ENCODE results near the gene CDKN2B-AS1. TPM values are rescaled to one million over a fixed set of nuclear protein-coding genes. Genes with fewer than 3 reads are reported as not detected.

The CDKN2B-AS1 gene
- total and polyA plus RNA-seq, 8 donors: 0.24 to 0.92 (median 0.55) TPM; not detected in 3

DNA sequence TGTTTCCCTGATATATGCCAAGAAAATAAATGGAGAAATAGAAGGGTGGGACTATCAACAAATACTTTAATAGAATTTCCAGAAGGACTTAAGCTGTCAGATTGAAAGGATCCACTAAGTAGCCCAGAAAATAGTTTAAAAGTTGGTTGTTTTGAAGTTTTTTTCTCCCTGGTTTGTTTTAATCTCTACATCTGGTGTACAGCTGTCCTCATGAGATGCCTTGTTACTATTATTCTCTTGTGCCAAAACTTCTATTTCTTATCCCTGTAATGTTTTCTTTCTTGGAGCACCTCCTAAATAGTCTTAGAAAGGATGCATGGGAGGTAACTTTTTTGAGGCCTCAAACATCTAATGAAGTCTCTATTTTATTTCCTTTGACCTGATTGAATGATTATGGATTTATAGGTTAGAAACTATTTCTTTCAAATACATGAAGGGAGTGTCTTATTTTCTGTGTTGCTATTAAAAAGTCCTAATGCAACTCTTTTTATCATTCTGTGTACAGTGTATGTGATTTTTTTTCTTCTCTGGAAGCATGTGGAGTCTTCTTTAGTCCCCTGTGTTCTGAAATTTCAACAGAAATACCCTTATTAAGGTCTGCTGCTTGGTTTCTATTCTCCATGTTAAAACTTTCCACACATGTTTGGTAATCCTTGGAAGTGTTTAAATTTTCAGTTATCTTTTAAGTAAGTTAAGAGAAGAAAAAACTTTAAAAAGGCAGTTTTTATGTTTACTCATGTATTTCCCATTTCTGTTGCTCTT is 154.5 kb downstream of the CDKN2B-AS1 start:
- DNase-seq (no peak), ATAC-seq (no peak), FAIRE-seq (no peak)
- Histone ChIP-seq H3K27me3 (no peaks in the 10 kb centered on the region), H3K4me3 (no peak overlapping the region), H3K9me3 (no peaks in the 10 kb centered on the region), H3K27ac (no peak overlapping the region), H3K36me3 (no peaks in the 10 kb centered on the region), H3K4me1 (no peaks in the 10 kb centered on the region)
- intact Hi-C loops (cut with DNase I): no loop called here
- TF ChIP-seq, protein P1, sequence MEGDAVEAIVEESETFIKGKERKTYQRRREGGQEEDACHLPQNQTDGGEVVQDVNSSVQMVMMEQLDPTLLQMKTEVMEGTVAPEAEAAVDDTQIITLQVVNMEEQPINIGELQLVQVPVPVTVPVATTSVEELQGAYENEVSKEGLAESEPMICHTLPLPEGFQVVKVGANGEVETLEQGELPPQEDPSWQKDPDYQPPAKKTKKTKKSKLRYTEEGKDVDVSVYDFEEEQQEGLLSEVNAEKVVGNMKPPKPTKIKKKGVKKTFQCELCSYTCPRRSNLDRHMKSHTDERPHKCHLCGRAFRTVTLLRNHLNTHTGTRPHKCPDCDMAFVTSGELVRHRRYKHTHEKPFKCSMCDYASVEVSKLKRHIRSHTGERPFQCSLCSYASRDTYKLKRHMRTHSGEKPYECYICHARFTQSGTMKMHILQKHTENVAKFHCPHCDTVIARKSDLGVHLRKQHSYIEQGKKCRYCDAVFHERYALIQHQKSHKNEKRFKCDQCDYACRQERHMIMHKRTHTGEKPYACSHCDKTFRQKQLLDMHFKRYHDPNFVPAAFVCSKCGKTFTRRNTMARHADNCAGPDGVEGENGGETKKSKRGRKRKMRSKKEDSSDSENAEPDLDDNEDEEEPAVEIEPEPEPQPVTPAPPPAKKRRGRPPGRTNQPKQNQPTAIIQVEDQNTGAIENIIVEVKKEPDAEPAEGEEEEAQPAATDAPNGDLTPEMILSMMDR (IDR thresholded peaks at IDR 0.05): no peak

- no peaks in the 10 kb centered on the region for H3K27me3 ChIP-seq
- H3K36me3 ChIP-seq: no peaks in the 10 kb centered on the region
- ATAC-seq (no peak), FAIRE-seq (no peak), DNase-seq (peak in 1 of 6 donors; percentile 57)
- 83 to 96% methylated on average over 10 of the region's 10 CpGs for whole genome bisulfite sequencing, 2 donors
- H3K4me1 ChIP-seq: peaks cover 0 to 6% (median 0%) of the 10 kb centered on the region in 3 donors
- H3K4me3 ChIP-seq: no peak overlapping the region
- intact Hi-C loops (cut with DNase I): no loop called here
- no peak overlapping the region for H3K27ac ChIP-seq
- TF ChIP-seq, protein P1 (IDR thresholded peaks at IDR 0.05): no peak
- H3K9me3 ChIP-seq: no peaks in the 10 kb centered on the region
Observed at GRCh38 chr9:22154064-22154463, 159.5 kb downstream of the CDKN2B-AS1 start.

GRCh38 chr9:22156586-22156985 is 162.0 kb downstream of the CDKN2B-AS1 start:
- TF ChIP-seq, protein P1 (IDR thresholded peaks at IDR 0.05): no peak
- intact Hi-C loops (cut with DNase I): no loop called here

GRCh38 chr9:22157276-22157675 is 162.7 kb downstream of the CDKN2B-AS1 start:
- Histone ChIP-seq H3K27me3 (no peaks in the 10 kb centered on the region), H3K27ac (no peak overlapping the region), H3K36me3 (no peaks in the 10 kb centered on the region), H3K4me3 (no peak overlapping the region), H3K4me1 (peaks cover 0 to 6% (median 0%) of the 10 kb centered on the region in 3 donors), H3K9me3 (no peaks in the 10 kb centered on the region)
- TF ChIP-seq, protein P1 (IDR thresholded peaks at IDR 0.05): no peak
- no peak for DNase-seq
- no peak for FAIRE-seq
- ATAC-seq: no peak
- intact Hi-C loops (cut with DNase I): no loop called here

More at GRCh38 chr9:22156586-22156985, 162.0 kb downstream of the CDKN2B-AS1 start:
- Histone ChIP-seq H3K9me3 (no peaks in the 10 kb centered on the region), H3K4me3 (no peak overlapping the region), H3K27ac (no peak overlapping the region), H3K27me3 (no peaks in the 10 kb centered on the region), H3K36me3 (no peaks in the 10 kb centered on the region), H3K4me1 (peaks cover 0 to 6% (median 0%) of the 10 kb centered on the region in 3 donors)
- 70 to 76% methylated on average over 6 of the region's 6 CpGs for WGBS, 2 donors
- FAIRE-seq: no peak
- DNase-seq: no peak
- ATAC-seq: no peak

- 74 to 83% methylated on average over 4 of the region's 4 CpGs for WGBS, 2 donors
- ATAC-seq (no peak), DNase-seq (no peak), FAIRE-seq (no peak)
- intact Hi-C loops (cut with DNase I): no loop called here
- no peaks in the 10 kb centered on the region for H3K9me3 ChIP-seq
- no peaks in the 10 kb centered on the region for H3K36me3 ChIP-seq
- peaks cover 0 to 6% (median 0%) of the 10 kb centered on the region in 3 donors for H3K4me1 ChIP-seq
- TF ChIP-seq, protein P1 (IDR thresholded peaks at IDR 0.05): no peak
- H3K27ac ChIP-seq: no peak overlapping the region
- no peaks in the 10 kb centered on the region for H3K27me3 ChIP-seq
- H3K4me3 ChIP-seq: no peak overlapping the region
Observed at GRCh38 chr9:22157828-22158227, 163.2 kb downstream of the CDKN2B-AS1 start.
